Mucosa of descending colon (tissue), 3 donors: ENCODE measurements around the gene SNRPD2. TPM values are rescaled to one million over a fixed set of nuclear protein-coding genes. Genes with fewer than 3 reads are reported as not detected.
"Not testable (repeated sequence)": the region's sequence is repeated elsewhere in the genome, so short reads cannot be mapped to it uniquely, and the experiment has no call there.

ENCODE experiments used
- ATAC-seq: fragments of 200-7000 bp; cut with Tn5 transposase; one replicate; pipeline ENCODE4 v1.9.1; 2020; ENCODE audit warnings: mild to moderate bottlenecking, moderate library complexity
- DNase-seq, 3 donors: peaks; one replicate each; pipeline ENCODE4 v3.0.0-alpha.2; 2020
- H3K36me3 ChIP-seq: fragments of 200-600 bp; one replicate; pipeline ENCODE4 v1.8.0; 2021; ENCODE audit warnings: low read depth, mild to moderate bottlenecking
- H3K4me1 ChIP-seq: fragments of 200-600 bp; one replicate; pipeline ENCODE4 v1.8.0; 2021; ENCODE audit warnings: low read depth, mild to moderate bottlenecking
- H3K4me3 ChIP-seq: fragments of 200-600 bp; one replicate; pipeline ENCODE4 v1.8.0; 2021; ENCODE audit warnings: mild to moderate bottlenecking
- H3K9me3 ChIP-seq: fragments of 200-600 bp; one replicate; pipeline ENCODE4 v1.8.0; 2021; ENCODE audit warnings: mild to moderate bottlenecking
- intact Hi-C, 2 donors: fragments of 100-400 bp; cut with DNase I in 1 of 2; cut with micrococcal nuclease in 1 of 2; formaldehyde crosslinking; loops; one replicate each; pipeline versions ENCODE4 v1.11.0 to v1.11.1; 2022; cut with DNase I, micrococcal nuclease
- total RNA-seq, 3 donors: library from RNA; stranded (reverse); fragmentation: NEBNext Ultra II Directional in 2 of 3; extraction: Animal tissue kit (Norgen Biotek cat#: 25700) in 2 of 3; gene quantifications; one replicate each; pipeline versions ENCODE4 v1.2.1 to v1.2.4, GENCODE V29; 2021 to 2023
- TF ChIP-seq, protein P1 (sequence below): fragments of 200-600 bp; IDR thresholded peaks from one replicate; pipeline ENCODE4 v1.8.0; 2022; ENCODE audit warnings: antibody characterized with exemption, mild to moderate bottlenecking
- donor health status: DM: no; HTN: no; CAD: no; lungs with moderate emphysema.
- donor health status: DM: no; HTN: no; CAD: no.
- donor health status: DM: no; HTN: yes; CAD: no.

SNRPD2 gene
- total RNA-seq, 3 donors from 2014 or later: 201 to 270 (median 230) TPM

DNA sequence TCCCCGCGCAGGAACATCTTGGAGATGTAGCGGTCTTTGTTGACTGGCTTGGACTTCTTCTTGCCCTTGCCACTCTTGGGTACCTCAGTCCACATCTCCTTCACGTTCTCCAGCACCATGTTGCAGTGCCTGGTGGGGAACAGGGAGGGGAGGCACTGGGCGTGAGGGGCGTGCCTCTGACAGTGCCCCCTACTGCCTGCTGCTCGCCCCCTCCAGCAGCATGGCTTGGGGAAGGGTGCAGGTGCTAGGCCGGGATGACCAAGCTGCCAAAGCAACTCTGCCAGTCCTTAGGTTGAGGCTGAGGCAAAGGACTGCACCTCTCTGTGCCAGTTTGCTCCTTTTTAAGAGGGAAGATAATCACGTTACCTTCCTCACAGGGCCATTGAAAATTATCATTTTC lies 4.2 kb downstream of the SNRPD2 start:
- intact Hi-C loops: no loop called here
- DNase-seq: no peak
- Histone ChIP-seq H3K9me3 (no peaks in the 10 kb centered on the region), H3K4me1 (peaks cover 7% of the 10 kb centered on the region), H3K4me3 (no peak overlapping the region), H3K36me3 (peaks cover 5% of the 10 kb centered on the region)
- ATAC-seq: no peak
- TF ChIP-seq, protein P1, sequence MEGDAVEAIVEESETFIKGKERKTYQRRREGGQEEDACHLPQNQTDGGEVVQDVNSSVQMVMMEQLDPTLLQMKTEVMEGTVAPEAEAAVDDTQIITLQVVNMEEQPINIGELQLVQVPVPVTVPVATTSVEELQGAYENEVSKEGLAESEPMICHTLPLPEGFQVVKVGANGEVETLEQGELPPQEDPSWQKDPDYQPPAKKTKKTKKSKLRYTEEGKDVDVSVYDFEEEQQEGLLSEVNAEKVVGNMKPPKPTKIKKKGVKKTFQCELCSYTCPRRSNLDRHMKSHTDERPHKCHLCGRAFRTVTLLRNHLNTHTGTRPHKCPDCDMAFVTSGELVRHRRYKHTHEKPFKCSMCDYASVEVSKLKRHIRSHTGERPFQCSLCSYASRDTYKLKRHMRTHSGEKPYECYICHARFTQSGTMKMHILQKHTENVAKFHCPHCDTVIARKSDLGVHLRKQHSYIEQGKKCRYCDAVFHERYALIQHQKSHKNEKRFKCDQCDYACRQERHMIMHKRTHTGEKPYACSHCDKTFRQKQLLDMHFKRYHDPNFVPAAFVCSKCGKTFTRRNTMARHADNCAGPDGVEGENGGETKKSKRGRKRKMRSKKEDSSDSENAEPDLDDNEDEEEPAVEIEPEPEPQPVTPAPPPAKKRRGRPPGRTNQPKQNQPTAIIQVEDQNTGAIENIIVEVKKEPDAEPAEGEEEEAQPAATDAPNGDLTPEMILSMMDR: no peak

DNA sequence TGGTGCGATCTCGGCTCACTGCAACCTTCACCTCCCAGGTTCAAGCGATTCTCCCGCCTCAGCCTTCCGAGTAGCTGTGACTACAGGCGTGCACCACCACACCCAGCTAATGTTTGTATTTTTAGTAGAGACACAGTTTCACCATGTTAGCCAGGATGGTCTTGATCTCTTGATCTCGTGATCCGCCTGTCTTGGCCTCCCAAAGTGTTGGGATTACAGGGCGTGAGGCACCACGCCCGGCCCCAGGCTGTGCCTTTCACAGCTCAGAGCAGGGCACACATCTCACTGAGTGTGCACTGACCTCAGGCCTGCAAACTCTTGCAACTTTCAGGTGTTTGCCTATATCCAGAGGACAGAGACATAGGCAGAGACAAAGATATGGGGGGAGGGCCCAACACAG lies 6.7 kb downstream of the SNRPD2 start:
- H3K9me3 ChIP-seq, H3K36me3 ChIP-seq, intact Hi-C loops, DNase-seq, H3K4me1 ChIP-seq, H3K4me3 ChIP-seq, ATAC-seq: not testable (repeated sequence)

DNA sequence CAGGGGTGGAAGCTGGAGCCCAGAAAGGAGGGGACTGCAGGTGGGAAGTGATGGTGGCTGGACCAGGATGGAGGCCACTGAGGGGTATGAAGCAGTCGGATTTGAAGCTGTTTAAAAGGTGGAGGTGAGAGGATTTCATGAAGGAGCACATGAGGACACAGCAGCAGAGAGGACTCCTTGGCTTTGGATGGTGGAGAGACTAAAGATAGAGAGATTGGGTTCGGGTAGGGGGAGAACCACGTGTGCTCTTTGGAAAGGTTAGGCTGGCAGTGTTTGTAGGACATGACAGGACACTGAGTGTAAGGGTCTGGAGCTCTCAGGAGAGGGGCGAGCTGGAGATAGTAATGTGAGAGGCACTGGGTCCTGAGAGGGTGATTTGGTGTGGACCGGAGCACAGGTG lies 8.8 kb downstream of the SNRPD2 start:
- Histone ChIP-seq H3K9me3 (no peaks in the 10 kb centered on the region), H3K4me3 (no peak overlapping the region), H3K4me1 (peaks cover 14% of the 10 kb centered on the region), H3K36me3 (no peaks in the 10 kb centered on the region)
- intact Hi-C loops: no loop called here
- DNase-seq (no peak), ATAC-seq (no peak)
- TF ChIP-seq, protein P1: no peak

DNA sequence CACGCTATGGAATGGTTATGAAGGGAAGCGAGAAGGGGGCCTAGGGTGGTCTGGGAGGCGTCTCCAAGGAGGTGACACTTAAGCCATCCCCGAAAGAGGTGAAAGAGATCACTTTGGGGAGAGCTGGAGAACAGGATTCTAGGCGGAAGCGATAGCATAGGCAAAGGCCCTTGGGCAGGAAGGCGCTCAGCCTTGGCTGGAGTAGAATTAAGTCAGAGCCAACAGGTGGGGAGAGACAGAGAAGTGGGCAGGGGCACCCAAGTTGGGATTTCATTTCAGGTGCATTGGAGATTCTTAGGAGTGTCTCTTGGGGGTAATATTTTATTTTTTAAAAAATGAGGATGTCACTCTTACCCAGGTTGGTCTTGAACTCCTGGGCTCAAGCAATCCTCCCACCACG lies 9.6 kb downstream of the SNRPD2 start:
- TF ChIP-seq, protein P1: no peak
- DNase-seq (no peak), ATAC-seq (no peak)
- Histone ChIP-seq H3K9me3 (no peaks in the 10 kb centered on the region), H3K4me1 (peaks cover 17% of the 10 kb centered on the region), H3K4me3 (no peak overlapping the region), H3K36me3 (no peaks in the 10 kb centered on the region)
- intact Hi-C loops: no loop called here

DNA sequence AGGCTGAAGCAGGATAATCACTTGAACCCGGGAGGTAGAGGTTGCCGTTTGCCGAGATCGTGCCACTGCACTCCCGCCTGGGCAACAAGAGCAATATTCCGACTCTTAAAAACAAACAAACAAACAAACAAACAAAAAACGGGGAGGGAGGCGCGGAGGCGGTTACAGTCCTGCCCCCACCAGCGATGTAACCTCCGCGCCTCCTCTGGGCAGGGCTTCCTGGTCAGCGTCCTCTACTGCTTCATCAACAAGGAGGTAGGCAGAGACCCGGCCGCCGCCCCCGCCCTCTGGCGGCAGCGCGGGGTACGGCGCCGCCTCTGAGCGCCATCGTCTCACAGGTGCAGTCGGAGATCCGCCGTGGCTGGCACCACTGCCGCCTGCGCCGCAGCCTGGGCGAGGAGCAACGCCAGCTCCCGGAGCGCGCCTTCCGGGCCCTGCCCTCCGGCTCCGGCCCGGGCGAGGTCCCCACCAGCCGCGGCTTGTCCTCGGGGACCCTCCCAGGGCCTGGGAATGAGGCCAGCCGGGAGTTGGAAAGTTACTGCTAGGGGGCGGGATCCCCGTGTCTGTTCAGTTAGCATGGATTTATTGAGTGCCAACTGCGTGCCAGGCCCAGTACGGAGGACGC lies 10.2 kb downstream of the SNRPD2 start:
- DNase-seq (peak; percentile 91 to 95 (median 92)), ATAC-seq (peak; percentile 90)
- H3K9me3 ChIP-seq: no peaks in the 10 kb centered on the region
- H3K4me1 ChIP-seq: peaks cover 22% of the 10 kb centered on the region
- H3K36me3 ChIP-seq: no peaks in the 10 kb centered on the region
- intact Hi-C loops: no loop called here
- H3K4me3 ChIP-seq: no peak overlapping the region
- TF ChIP-seq, protein P1: peak; percentile 98

DNA sequence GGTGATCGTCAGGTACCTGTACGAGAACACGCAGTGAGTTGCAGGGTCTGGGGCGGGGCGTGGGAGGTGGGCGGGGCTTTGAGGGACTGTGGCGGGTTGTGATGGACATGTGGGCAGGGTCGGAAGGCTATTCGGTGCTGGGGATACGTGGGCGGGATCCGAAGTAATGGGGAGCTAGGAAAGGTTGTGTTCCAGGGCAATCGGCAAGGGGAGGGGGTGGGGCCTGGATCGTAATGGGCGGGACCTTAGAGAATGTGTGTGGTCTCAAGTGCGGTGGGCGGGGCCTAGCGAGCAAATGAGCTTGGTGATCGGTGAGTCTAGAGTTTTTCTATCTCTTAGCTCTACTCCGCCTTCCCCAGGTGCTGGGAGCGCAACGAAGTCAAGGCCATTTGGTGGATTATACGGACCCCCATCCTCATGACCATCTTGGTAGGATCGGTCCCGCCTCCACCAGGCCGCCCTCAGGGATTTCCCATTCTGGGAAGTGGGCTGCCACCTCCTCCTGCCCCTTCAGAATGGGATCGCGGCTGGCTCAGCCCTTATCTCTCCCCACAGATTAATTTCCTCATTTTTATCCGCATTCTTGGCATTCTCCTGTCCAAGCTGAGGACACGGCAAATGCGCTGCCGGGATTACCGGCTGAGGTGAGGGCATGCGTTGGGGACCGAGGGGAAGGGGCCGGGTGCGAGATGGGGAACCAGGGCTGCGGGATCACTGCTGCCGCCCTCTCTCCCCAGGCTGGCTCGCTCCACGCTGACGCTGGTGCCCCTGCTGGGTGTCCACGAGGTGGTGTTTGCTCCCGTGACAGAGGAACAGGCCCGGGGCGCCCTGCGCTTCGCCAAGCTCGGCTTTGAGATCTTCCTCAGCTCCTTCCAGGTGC lies 14.2 kb downstream of the SNRPD2 start:
- peak; percentile 84 for ATAC-seq
- peaks cover 22% of the 10 kb centered on the region for H3K4me1 ChIP-seq
- intact Hi-C loops: no loop called here
- no peaks in the 10 kb centered on the region for H3K9me3 ChIP-seq
- no peaks in the 10 kb centered on the region for H3K36me3 ChIP-seq
- peak; percentile 94 to 99 (median 97) for DNase-seq
- no peak overlapping the region for H3K4me3 ChIP-seq
- TF ChIP-seq, protein P1: no peak
